Activated T-helper 1 cell treated with anti-CD3 and anti-CD28 coated beads, Interleukin-12 subunit alpha, Interleukin-12 subunit beta, Interleukin-2, Interleukin-4 antibody, amounts not matched to agents 30 ng/mL and 10 ng/mL and 1 ng/mL, durations not matched to agents 14 hours and 24 hours and 36 hours (primary cell): ENCODE measurements around the gene PLEKHM2. TPM values are rescaled to one million over a fixed set of nuclear protein-coding genes. Genes with fewer than 3 reads are reported as not detected.
"Not testable (repeated sequence)": the region's sequence is repeated elsewhere in the genome, so short reads cannot be mapped to it uniquely, and the experiment has no call there.

ENCODE experiments used
- DNase-seq: peaks from one replicate; pipeline ENCODE4 v3.0.0; 2021; ENCODE audit warnings: low spot score
- H3K27ac Mint-ChIP-seq: one replicate; pipeline ENCODE4 v1.8.0; 2021; ENCODE audit warnings: mild to moderate bottlenecking, mixed read lengths
- H3K27me3 Mint-ChIP-seq: one replicate; pipeline ENCODE4 v1.8.0; 2022; ENCODE audit warnings: mild to moderate bottlenecking, moderate library complexity, mixed read lengths; ENCODE audit not compliant: insufficient read depth
- H3K36me3 Mint-ChIP-seq: one replicate; pipeline ENCODE4 v1.8.0; 2021; ENCODE audit warnings: low read depth, mixed read lengths
- H3K4me1 Mint-ChIP-seq: one replicate; pipeline ENCODE4 v1.8.0; 2021; ENCODE audit warnings: low read depth, mixed read lengths
- H3K4me3 Mint-ChIP-seq: one replicate; pipeline ENCODE4 v1.8.0; 2021; ENCODE audit warnings: mild to moderate bottlenecking, moderate library complexity, mixed read lengths
- H3K9me3 Mint-ChIP-seq: one replicate; pipeline ENCODE4 v1.8.0; 2021; ENCODE audit warnings: mixed read lengths
- intact Hi-C: fragments of 100-400 bp; cut with micrococcal nuclease; formaldehyde crosslinking; loops from one replicate; pipeline ENCODE4 v1.15.1; 2024
- total RNA-seq: library from RNA; stranded (reverse); gene quantifications from 2 replicates; pipeline ENCODE4 v1.2.3, GENCODE V29; 2022

PLEKHM2 gene, protein sequence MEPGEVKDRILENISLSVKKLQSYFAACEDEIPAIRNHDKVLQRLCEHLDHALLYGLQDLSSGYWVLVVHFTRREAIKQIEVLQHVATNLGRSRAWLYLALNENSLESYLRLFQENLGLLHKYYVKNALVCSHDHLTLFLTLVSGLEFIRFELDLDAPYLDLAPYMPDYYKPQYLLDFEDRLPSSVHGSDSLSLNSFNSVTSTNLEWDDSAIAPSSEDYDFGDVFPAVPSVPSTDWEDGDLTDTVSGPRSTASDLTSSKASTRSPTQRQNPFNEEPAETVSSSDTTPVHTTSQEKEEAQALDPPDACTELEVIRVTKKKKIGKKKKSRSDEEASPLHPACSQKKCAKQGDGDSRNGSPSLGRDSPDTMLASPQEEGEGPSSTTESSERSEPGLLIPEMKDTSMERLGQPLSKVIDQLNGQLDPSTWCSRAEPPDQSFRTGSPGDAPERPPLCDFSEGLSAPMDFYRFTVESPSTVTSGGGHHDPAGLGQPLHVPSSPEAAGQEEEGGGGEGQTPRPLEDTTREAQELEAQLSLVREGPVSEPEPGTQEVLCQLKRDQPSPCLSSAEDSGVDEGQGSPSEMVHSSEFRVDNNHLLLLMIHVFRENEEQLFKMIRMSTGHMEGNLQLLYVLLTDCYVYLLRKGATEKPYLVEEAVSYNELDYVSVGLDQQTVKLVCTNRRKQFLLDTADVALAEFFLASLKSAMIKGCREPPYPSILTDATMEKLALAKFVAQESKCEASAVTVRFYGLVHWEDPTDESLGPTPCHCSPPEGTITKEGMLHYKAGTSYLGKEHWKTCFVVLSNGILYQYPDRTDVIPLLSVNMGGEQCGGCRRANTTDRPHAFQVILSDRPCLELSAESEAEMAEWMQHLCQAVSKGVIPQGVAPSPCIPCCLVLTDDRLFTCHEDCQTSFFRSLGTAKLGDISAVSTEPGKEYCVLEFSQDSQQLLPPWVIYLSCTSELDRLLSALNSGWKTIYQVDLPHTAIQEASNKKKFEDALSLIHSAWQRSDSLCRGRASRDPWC
- 65.5 and 66.2 TPM in 2 replicates for total RNA-seq

DNA sequence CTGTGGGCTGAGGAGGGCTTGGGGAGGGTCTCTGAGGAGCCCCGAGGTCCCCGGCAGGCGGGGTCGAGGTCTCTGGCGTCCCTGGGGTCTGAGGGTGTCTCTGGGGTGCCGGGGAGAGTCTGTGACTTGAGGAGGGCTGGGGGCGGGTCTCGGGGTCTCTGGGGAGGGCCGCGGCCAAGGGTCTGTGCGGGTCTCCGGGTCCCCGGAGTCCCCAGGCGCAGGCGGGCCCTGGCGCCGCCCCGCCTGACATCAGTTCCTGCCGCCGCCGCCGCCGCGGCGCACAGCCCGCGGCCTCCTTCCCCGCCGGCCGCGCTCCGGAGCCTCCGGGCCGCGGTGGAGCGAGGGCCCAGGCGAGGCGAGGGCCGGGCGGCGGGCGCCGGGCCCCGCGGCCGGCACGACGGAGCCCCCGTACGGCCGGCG, at the start of gene PLEKHM2:
Gene PLEKHM2, plus strand, starts transcription at position 279 of the 420 bp plus-strand sequence. CDS start 239 bp downstream, outside the sequence.
- DNase-seq, result peak; percentile 41
- Mint-ChIP-seq H3K9me3 (no peaks in the 10 kb centered on the region), H3K27ac (peak within 1 kb of the TSS; percentile 97), H3K27me3 (peaks cover 2% of the 10 kb centered on the region), H3K36me3 (peaks cover 8% of the 10 kb centered on the region), H3K4me3 (peak within 1 kb of the TSS; percentile 90), H3K4me1 (peaks cover 31% of the 10 kb centered on the region)
- intact Hi-C loops, result loop anchor here (1.0 to 5.0 kb wide), 4 partner anchors 68 to 157 kb away; partner anchors contain the start of gene DNAJC16

DNA sequence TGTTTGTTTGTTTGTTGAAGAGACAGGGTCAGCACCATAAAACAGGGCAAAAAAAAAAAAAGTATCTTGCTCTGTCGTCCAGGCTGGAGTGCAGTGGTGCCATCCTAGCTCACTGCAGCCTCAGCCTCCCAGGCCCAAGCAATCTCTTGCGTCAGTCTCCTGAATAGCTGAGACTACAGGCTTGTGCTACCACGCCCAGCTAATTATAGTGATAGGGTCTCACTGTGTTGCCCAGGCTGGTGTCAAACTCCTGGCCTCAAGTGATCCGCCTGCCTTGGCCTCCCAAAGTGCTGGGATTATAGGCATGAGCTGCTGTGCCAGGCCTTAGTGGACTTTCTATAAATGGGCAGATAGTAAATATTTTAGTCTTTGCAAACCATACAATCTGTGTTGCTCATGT, 47.7 kb upstream of the PLEKHM2 start:
- H3K36me3 Mint-ChIP-seq, result peaks cover 56% of the 10 kb centered on the region
- H3K27me3 Mint-ChIP-seq, result no peaks in the 10 kb centered on the region
- H3K4me3 Mint-ChIP-seq, result no peak overlapping the region
- intact Hi-C loops, result no loop called here
- no peak for DNase-seq
- no peak overlapping the region for H3K27ac Mint-ChIP-seq
- H3K4me1 Mint-ChIP-seq, result no peaks in the 10 kb centered on the region
- H3K9me3 Mint-ChIP-seq, result no peaks in the 10 kb centered on the region

DNA sequence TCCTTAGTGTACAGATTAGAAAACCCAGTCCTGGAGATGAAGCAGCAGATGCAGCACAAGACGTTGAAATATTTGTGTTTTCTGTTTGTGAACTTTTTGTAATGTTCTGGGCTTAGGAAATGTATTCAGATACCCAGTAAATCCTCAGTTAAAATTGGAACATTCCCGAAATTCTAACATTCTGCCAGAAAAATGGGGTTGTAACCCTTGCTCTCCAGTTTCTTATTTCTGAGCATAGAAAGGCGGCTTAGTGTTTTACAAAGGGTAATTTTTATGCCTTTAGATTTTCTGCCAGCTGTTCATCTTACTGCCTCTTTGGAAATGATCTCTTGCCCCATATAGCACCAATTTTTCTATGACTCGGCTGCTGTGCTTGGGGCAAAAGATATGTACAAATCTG, 46.3 kb upstream of the PLEKHM2 start:
- H3K36me3 Mint-ChIP-seq, result peaks cover 49% of the 10 kb centered on the region
- intact Hi-C loops, result no loop called here
- H3K4me1 Mint-ChIP-seq, result no peaks in the 10 kb centered on the region
- no peak for DNase-seq
- no peaks in the 10 kb centered on the region for H3K27me3 Mint-ChIP-seq
- no peaks in the 10 kb centered on the region for H3K9me3 Mint-ChIP-seq
- H3K4me3 Mint-ChIP-seq, result no peak overlapping the region
- H3K27ac Mint-ChIP-seq, result no peak overlapping the region

DNA sequence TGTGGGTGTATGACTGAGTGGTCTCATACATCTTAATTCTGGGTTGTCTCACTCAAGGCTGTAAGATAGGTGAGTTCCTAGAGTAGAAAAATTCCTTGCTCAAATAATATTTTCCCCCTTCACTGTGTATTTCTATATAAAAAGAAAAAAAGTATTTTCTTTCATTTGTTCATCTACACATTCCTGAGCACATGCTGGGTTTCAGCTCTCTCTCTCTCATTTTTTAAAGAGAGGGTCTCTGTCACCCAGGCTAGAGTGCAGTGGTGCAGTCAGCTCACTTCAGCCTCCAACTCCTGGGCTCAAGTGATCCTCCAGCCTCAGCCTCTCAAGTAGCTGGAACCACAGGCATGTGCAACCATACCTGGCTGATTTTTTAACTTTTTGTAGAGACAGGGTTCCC, 44.9 kb upstream of the PLEKHM2 start:
- no peak overlapping the region for H3K27ac Mint-ChIP-seq
- no peaks in the 10 kb centered on the region for H3K4me1 Mint-ChIP-seq
- peaks cover 45% of the 10 kb centered on the region for H3K36me3 Mint-ChIP-seq
- intact Hi-C loops, result no loop called here
- DNase-seq, result no peak
- H3K27me3 Mint-ChIP-seq, result no peaks in the 10 kb centered on the region
- no peak overlapping the region for H3K4me3 Mint-ChIP-seq
- no peaks in the 10 kb centered on the region for H3K9me3 Mint-ChIP-seq

DNA sequence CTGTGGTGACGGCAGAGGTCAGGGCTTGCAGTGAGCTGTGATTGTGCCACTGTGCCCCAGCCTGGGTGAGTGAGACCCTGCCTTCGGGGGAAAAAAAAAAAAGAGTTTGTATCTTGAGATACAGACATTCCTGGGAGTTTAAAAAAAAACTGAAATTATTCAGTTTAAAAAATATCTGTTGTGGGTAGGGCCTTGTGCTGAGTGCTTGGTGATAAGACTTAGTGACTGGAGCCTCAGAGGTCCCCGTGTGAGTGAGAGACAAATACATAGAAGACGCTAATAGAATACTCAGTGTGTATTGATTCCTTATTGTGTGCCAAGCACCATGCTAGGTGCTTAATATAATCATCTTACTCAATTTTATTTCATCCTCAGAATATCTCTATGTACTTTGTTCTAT, 44.2 kb upstream of the PLEKHM2 start:
- intact Hi-C loops, result no loop called here
- no peak for DNase-seq
- Mint-ChIP-seq H3K27me3 (no peaks in the 10 kb centered on the region), H3K9me3 (no peaks in the 10 kb centered on the region), H3K4me3 (no peak overlapping the region), H3K27ac (no peak overlapping the region), H3K4me1 (no peaks in the 10 kb centered on the region), H3K36me3 (peaks cover 42% of the 10 kb centered on the region)

DNA sequence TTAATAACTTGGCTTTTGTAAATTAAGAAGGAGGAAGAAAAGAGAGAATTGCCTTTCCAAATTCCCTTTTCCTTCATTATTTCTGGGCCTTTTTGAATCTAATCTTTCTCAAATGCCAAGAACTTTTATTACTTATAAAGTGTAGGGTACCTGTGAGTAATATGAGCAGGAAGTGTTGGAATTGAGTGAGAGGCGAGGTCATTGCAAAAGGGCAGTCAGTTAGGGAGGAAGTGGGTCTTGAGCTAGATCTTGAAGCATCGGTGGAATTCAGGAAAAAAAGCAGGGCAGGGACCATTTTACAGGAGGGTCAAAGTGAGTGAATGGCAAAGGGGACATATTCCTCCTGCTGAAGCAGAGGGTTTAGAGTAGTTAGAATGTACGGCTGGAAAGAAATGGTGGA, 43.5 kb upstream of the PLEKHM2 start:
- DNase-seq, result no peak
- intact Hi-C loops, result no loop called here
- Mint-ChIP-seq H3K4me1 (no peaks in the 10 kb centered on the region), H3K36me3 (peaks cover 44% of the 10 kb centered on the region), H3K4me3 (no peak overlapping the region), H3K27me3 (no peaks in the 10 kb centered on the region), H3K27ac (peak overlapping the region; percentile 63), H3K9me3 (no peaks in the 10 kb centered on the region)

DNA sequence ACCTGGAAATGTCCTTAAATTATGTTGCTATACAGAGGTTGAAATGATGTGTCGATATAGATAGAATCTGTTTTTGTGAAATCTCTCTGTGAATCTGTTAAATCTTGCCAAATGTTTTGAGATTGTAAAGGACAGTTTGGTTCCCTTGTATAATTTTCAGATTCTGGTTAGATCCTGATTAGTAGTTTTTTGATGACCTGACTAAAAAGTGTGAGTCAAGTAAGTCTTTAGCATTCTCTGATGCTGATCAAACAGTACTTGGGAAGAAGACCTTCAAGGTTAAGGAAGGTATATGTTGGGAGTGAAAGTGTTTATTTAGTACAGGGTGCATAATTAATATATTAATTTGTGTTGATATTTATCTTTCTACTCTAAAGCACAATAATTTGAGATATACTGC, 34.2 kb upstream of the PLEKHM2 start:
- intact Hi-C loops, result loop anchor here (2.0 kb wide), 1 partner anchor 27 kb away; no protein-coding TSS in a partner anchor
- Mint-ChIP-seq H3K36me3 (peaks cover 39% of the 10 kb centered on the region), H3K27ac (no peak overlapping the region), H3K9me3 (no peaks in the 10 kb centered on the region), H3K27me3 (no peaks in the 10 kb centered on the region), H3K4me1 (no peaks in the 10 kb centered on the region), H3K4me3 (no peak overlapping the region)
- DNase-seq, result no peak

DNA sequence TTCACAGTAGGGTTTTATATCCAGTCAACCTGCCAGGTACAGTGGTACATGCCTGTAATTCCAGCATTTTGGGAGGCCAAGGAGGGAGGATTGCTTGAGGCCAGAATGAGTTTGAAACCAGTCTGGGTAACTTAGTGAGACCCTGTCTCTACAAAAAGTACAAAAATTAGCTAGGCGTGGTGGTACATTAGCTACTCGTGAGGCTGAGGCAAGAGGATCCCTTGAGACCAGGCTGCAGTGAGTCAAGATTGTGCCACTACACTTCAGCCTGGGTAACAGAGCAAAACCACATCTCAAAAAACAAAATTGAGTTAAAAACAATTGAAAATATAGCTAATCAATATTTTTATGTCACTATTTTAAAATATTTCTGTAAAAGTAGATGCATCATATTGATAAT, 33.7 kb upstream of the PLEKHM2 start:
- DNase-seq, result no peak
- Mint-ChIP-seq H3K9me3 (no peaks in the 10 kb centered on the region), H3K27ac (no peak overlapping the region), H3K27me3 (no peaks in the 10 kb centered on the region), H3K4me1 (no peaks in the 10 kb centered on the region), H3K36me3 (peaks cover 34% of the 10 kb centered on the region), H3K4me3 (no peak overlapping the region)
- intact Hi-C loops, result no loop called here

DNA sequence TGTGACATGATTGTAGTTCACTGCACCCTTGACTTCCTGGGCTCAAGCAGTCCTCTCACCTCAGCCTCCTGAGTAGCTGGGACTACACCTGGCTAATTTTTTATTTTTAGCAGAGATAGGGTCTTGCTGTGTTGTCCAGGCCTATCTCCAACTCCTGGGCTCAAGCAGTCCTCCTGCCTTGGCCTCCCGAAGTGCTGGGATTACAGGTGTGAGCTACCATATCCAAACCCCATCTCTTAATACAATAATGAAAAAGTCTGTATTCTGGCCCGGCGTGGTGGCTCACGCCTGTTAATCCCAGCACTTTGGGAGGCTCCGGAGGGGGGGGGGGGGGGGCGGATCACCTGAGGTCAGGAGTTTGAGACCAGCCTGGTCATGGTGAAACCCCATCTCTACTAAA, 32.0 kb upstream of the PLEKHM2 start:
- H3K27me3 Mint-ChIP-seq, intact Hi-C loops, H3K9me3 Mint-ChIP-seq, H3K27ac Mint-ChIP-seq, DNase-seq, H3K4me3 Mint-ChIP-seq: not testable (repeated sequence)
- H3K36me3 Mint-ChIP-seq, result peaks cover 40% of the 10 kb centered on the region
- H3K4me1 Mint-ChIP-seq, result peaks cover 11% of the 10 kb centered on the region

DNA sequence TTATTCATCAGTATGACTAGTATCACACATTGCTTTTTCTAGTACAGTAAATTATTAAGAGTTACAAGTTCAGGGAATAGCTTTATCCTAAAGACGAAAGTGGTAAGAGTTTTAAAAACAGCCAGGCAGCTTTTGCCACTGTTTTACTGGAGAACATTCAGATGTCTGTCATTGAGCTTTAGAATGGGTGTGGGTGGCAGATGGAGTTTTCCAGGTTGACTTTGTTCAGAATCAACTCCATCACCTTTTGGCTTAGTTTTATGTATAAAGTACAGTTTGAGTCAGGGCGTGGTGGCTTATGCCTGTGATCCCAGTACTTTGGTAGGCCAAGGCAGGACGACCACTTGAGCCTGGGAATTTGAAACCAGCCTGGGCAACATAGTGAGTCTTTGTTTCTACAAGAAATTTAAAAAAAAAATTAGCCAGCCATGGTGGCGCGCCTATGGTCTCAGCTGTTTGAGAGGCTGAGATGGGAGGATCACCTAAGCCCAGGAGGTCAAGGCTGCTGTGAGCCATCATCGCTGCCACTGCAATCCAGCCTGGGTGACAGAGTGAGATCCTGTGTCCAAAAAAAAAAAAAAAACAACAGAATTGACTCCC, 29.9 kb upstream of the PLEKHM2 start:
- Mint-ChIP-seq H3K27ac (no peak overlapping the region), H3K27me3 (no peaks in the 10 kb centered on the region), H3K36me3 (peaks cover 41% of the 10 kb centered on the region), H3K4me3 (no peak overlapping the region), H3K4me1 (peaks cover 11% of the 10 kb centered on the region), H3K9me3 (no peaks in the 10 kb centered on the region)
- intact Hi-C loops, result no loop called here
- no peak for DNase-seq

DNA sequence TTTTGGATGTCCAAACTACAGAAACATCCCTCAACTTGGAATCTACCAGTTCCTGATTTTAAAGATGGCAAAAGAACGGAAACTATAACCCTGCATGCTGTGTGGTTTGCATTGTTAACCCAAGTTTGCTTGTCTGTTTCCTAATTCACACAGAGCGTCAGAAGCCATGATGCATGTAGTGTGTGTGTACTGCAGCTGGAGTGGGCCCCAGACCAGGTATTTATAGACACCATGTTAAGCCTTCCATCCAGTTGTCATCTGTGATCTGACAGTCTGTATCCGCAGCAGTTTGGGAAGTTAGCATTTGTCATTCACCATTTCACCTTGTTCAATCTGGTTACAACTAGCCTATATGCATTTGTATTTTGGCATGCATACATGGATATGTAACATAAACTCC, 27.7 kb upstream of the PLEKHM2 start:
- no peak overlapping the region for H3K27ac Mint-ChIP-seq
- H3K36me3 Mint-ChIP-seq, result peaks cover 53% of the 10 kb centered on the region
- intact Hi-C loops, result no loop called here
- no peaks in the 10 kb centered on the region for H3K27me3 Mint-ChIP-seq
- H3K4me3 Mint-ChIP-seq, result no peak overlapping the region
- no peaks in the 10 kb centered on the region for H3K9me3 Mint-ChIP-seq
- peaks cover 11% of the 10 kb centered on the region for H3K4me1 Mint-ChIP-seq
- no peak for DNase-seq

DNA sequence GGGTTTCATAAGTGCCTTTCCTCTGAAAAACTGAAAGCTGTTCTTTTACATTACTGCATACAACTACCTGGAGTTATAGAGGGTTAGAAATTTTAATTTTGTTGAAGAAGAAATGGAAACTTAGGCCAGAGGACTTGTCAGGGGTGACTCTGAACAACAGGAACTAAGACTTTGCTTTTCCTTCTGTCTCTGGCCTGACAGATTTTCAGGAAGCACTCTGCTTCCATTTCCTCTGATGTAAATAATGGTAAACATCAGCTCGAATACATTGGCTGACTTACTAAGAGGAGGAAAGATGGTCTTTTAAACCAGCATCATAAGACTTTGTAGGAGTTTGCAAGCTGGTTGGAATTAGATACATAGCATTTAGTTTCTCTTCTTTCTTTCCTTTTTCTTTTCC, 27.1 kb upstream of the PLEKHM2 start:
- Mint-ChIP-seq H3K9me3 (no peaks in the 10 kb centered on the region), H3K4me1 (peaks cover 11% of the 10 kb centered on the region), H3K36me3 (peaks cover 51% of the 10 kb centered on the region), H3K27me3 (no peaks in the 10 kb centered on the region), H3K27ac (no peak overlapping the region), H3K4me3 (no peak overlapping the region)
- no peak for DNase-seq
- intact Hi-C loops, result no loop called here
